ENCODE measurements around the gene DEF6. TPM values are rescaled to one million over a fixed set of nuclear protein-coding genes. Genes with fewer than 3 reads are reported as not detected.

Gene DEF6
- total and polyA plus RNA-seq, 2 of the 8 experiments (the other 6 are each of a cell fraction or from before 2014, with no cell fraction given), result 3.3 to 4.1 TPM

DNA sequence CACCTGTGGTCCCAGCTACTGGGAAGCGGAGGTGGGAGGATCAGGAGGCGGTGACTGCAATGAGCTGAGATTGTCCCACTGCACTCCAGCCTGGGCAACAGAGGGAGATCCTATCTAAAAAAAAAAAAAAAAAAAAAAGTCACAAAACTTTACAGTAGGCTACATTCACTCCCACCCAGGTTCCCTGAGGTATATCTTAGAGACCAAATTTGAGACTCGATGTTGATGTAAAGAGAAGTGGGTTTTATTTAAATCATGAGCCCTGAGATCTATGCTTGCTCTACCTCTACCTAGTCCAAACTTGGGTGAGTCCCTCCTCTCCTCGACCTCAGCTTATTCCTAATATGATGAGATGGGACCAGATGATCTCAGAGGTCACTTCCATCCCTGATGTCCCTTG lies 8.8 kb upstream of the DEF6 start (continued):
- TF ChIP-seq SIN3A (conservative IDR thresholded peaks at IDR 0.05 in 1 of 2, IDR thresholded peaks at IDR 0.05 in 1 of 2; ENCODE audit: low read depth in 1 of 2, low read length in 2 of 2) (no peak), POLR2AphosphoS5 (IDR thresholded peaks at IDR 0.05; ENCODE audit: low read depth, low read length) (no peak), CHD2 (IDR thresholded peaks at IDR 0.05; ENCODE audit: low read length) (no peak), EZH2 (IDR thresholded peaks at IDR 0.05; ENCODE audit: low read depth, low read length, severe bottlenecking) (no peak), USF2 (IDR thresholded peaks at IDR 0.05; ENCODE audit: low read length) (no peak), CBX5 (IDR thresholded peaks at IDR 0.05; ENCODE audit: low read depth, low read length) (no peak), CREB1 (IDR thresholded peaks at IDR 0.05) (no peak)
